GM15510 (cell line): ENCODE data around the gene CA10.

ENCODE experiments used
- POLR2A ChIP-seq: IDR thresholded peaks from 3 replicates; pipeline ENCODE4 v1.6.1; 2011; ENCODE audit warnings: borderline replicate concordance; ENCODE audit not compliant: insufficient read length; ENCODE audit errors: extremely low read depth

The CA10 gene

DNA sequence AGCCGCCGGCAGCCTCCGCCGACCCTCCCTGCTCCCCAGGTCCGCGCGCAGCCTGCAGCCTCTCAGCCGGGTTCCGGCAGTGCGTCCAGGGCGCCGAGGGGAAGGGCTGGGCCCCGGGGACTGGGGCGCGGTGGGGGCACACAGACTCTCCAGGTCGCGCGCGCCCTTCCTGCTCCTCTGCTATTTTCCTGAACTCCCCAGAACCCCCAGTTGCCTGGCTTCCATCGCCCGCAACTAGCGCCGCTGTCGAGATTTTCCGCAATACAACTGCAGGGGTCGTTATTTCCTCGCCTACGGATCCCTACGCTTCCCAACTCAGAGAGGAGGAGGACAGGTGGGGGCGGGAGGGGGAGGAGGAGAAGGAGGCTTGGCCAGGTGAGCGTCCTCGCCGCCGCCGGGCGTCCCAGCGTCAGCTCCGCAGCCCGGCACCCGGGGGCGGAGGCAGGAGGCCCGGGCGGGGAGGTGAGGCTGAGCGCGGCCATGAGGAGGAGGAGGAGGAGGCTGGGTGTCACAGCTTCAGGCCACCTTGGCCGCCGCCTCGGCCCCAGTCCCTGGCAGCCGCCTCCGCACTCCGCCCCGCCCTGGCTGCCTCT is at the start of gene CA10:
Gene CA10, minus strand, starts transcription at position 265 of the 593 bp plus-strand sequence.
- no peak for TF ChIP-seq POLR2A

DNA sequence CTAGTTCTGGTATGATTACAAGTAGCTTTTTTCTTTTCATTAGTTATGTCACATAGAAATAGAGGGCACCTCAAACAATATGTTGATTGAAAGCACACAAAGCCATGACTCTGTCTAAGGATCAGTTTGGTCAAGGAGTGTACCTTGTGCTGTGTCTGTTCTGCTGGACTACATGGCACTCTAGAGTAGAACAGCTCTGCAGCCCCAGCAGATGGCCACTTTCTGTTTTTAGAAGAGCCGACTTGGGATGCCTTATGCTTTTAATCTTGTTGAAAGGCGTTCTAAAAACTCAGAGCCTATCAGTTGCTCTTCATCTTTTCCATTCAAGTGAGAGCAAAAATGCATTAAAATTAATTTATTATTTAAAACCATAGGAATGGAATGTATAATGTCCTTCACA is 49.3 kb upstream of the CA10 start:
- no peak for TF ChIP-seq POLR2A

DNA sequence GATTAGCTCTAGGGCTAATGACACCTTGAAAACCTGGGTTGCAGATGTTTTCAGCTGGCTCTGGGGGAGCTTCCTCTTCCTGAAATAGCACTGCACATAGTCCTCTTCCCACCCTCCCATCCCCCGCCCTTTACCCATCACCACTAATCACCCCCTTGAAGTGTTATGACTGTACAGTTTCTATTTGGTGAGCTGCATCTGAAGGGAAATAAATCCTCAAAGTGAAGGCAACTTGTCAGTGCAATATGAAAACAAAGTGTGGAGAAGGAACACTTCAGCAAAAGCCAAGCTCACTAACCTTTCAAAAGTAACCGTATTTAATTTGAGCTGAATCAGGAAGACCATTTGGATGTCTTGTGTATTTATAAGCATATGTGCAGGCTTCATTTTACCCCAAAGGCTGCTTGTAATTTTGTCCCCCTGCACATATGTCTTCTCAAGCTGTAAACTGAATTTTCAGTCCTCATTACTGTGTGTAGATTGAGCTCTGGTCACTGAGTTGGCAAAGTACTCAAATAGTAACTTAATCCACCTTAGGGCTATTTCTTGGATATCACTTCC is 44.1 kb upstream of the CA10 start:
- TF ChIP-seq POLR2A, result no peak

DNA sequence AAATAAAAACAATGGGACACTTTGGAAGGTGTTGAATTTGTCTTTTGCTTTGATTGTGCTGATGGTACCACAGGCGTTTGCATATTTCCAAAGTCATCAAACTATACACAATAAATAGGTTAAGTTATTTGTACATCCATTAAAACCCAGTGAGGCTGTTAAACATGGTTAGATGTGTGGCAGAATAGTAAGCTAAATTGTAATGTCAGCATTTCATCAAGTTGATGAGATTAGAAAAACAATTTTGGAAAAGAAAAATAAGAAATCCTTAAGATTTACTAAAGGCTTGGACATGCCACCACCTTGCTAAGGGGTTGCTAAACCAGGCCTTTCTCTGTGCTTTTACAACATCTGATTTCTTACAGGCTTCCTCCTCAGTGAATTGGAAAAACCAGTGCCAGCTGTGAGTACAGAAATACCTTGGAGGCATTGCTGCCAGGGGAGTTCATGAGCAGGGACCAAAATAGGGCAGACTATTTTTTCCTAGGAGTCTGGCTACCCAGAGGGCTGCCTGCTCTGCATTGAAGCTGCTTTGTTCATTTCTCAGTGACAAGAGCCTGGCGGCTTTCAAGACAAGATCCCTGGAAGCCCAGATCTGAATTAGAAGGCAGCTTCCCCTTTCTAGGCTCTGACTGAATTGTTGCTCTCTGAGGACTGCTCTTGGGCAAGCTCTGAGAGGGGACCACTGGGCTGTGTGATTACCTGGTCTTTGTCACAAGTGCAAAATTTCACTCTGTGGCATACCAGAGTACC is 43.4 kb upstream of the CA10 start:
- no peak for TF ChIP-seq POLR2A

DNA sequence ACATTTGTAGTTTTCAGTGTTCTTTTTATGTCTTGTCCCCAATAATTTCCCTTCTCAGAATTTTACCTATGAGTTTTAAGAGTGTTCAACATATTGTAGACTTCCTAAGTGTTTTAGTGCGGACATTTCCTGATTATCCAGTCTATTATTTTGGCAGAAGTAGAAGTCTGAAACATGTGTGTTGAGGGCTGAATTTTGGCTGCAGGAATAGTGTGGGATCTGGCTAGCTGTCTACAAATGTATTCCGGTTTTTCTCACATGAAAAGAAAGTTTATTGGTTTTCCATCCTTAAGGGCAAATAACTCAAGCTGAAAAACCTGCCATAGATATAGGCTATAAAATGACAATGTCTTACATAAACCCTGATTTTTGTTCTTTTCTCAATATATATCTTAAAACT is 33.0 kb upstream of the CA10 start:
- no peak for TF ChIP-seq POLR2A

DNA sequence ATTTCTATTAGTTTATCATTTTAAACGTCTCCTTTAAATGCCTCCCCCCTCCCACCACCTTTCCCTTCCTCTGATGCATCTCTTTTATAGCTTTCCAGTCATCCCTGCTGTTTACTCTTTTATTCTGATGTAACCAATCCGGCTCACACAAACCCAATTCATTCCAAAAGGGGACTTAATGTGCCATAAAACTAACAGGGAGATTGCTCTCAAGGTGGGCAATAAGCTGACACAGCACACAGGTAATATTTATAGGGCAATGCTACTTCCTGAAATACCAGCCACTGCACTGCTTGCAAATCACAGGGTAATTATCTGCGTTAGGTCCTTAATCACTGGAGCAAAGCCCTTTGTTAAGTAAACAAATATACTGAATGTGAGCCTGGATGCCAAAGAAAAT is 23.3 kb upstream of the CA10 start:
- TF ChIP-seq POLR2A, result no peak

DNA sequence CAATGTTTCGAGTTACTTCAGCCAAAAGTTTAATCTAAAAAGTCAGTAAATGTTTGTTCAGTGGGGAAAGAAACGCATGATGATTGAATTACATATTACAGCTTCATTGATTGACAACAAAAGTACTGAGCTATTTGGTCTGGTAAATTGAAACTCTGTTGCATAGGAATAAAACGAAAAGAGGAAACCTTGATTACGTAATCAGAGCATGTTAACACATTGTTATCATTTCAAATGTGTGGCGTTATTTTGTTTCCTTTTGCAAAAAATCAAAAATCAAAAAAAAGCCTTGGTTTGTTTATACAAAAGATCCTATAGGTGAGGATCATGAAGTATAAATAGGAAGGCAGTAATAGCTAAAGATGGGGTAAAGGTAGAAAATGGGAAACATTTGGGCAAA is 19.5 kb upstream of the CA10 start:
- no peak for TF ChIP-seq POLR2A

DNA sequence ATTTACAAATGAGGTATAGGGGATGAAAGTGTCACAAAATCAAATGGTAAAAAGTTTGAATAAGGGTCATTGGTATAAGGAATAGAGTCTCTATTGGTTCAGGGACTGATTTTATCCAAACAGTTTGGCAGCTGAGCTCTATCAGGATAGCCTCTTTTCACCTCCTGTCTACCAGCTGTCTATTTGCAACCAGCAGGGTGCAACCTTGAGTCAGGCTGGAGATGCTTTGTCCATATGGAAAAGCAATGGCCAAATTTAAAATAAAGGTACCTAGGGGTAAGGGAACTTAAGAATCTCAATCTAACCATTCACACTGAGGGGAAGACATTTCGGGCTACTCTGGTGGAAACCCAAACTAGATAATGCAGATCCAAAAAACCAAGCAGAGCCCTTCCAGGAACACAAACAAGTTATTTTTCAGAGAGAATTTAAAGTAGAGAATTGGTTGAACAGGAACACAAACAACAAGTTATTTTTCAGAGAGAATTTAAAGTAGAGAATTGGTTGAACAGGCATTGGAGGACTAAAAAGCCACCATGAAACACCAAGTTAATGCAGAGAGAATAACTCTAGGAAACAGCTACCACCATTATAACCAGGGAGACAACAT is 12.6 kb upstream of the CA10 start:
- no peak for TF ChIP-seq POLR2A

DNA sequence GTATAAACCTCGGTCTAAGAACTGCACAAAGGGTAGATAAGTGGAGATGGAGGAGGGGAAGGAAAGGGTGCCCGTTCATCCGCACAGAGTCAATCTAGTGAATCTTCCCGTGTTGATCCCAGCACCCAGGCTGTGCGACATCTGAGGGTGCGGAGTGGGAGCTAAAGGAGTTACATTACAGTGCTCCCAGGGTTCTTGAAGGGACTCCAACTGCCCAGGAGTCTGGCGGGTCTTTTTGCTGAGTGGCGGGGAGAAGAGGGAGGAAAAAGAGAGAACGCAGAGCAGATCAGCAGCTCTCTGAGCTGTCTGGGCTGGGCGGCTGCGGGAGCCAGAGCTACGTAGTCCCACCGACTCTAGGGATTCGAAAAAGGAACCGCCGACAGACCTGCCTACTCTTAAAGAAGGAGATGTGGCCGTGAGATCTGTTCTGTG is 1.6 kb upstream of the CA10 start:
- TF ChIP-seq POLR2A, result no peak

DNA sequence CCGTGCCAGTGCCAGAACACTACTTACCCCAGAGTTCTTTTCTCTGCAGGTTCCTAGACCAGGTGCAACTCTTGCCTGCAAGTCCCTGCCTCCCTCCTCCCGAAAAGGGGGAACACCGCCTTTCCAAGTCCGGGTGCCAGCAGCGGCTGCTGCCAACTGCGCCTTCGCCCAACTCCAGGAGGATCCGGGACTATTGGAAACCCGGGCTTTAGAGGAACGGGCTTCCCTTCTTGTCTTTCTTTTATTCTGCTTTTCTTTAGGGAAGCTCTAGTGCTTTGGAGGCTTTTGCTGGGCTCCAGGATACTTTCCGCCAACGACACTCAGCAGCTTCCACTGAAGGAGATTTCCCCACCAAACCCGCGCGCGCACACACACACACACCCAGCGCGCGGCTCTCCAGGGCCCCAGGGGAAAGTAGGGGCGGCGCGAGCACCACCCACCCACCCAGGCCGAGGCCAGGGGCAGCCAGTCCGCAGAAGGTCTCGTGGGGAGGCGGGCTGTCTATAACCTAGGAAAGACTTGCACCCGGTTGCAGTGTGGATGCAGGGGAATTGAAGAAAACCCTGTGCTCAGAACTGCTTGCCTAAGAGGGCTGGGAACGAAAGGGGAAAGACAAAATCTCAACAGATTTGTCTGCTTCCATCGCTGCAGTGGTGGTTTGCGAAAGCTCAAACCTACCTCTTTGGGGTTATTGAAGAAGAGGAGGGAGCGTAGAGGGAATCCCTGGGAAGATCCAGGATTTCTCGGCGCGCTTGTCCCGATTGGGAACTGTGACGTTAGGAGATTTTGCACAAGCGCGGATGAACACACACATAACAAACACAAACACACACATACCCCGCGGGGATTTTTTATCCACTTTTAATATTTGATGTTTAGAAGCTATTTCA is 977 bp upstream of the CA10 start:
- no peak for TF ChIP-seq POLR2A

DNA sequence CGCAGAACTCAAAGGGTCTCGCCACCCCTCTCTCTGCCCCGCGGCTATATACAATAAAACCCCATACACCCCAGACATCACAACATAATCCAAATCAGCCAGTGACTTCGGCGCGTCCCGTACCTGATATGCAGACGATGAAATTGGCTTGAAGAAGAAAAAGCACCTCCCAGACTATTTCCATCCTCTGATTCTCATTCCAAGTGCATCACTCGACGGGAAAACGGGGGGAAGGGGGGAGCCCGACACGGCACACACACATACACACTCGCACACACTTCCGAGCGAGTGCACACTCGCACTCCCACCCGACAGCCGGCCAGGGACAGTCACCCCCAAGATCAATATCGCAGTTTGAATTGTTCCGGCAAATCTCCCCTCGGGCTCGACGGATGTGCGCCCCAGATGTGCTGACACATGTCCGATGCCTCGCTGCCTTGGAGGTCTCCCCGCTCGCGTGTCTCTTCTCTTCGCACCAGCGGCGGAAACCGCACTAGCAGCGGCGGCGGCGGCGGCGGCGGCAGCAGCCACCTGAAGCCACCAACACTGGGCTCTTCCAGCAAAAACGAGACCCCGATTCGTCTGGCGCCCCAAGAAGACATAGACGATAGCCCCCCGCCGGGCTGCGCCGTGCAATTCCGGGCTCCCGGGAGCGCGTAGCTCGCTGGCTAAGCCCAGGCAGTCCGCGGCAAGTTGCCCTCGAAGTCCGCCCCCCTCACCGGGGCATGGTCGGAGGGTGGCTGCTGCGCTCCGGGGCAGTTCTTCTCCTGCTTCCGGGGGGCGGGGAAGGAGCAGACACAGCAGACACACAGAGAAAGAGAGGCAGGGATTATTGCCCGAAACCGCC is 688 bp downstream of the CA10 start:
- no peak for TF ChIP-seq POLR2A

DNA sequence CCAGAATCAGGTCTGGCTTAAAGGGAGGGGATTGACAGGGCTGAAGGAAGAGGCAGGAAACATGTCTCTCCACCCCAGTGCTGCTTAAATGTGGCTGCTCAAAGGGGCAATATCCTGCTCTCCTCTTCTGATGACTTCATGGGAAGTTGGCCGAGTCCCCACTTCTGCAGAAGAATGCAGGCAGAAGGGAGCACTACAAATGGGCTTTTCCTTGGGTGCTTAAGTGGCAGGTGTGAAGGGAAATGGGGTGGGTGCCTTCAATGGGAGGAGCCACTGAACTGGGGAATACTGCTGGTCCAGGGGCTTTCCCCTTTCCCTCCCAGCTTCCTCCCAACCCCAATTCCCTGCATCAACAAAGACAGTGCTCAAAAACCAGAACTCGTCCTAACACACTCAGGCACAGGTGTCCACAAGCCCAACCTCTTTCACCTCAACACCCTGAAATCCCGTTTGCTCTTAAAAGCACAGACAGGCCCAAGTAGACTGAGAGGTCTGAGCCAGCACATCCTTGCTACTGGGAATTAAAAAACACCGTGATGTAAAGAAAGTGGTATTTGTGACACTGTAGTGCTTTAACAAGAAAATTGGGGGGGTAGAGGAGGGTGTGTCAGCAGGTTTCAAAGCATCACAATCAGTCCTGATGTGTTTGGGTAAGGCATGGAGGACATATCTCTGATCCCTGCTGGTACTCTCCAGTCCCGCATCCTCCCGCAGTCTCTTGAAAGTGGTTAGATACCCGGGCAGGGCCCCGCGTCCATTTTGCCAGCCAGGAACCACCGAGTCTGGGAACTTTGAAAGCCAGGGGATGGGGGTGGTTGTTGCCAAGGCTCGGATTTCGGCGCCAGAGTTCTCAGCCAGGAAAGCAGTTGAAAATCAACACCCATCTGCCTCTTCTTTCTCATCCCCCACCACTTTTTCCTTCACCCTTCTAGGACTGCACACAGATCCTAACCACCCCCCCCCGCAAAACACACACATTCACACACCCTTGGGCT is 1.6 kb downstream of the CA10 start:
- TF ChIP-seq POLR2A, result no peak

DNA sequence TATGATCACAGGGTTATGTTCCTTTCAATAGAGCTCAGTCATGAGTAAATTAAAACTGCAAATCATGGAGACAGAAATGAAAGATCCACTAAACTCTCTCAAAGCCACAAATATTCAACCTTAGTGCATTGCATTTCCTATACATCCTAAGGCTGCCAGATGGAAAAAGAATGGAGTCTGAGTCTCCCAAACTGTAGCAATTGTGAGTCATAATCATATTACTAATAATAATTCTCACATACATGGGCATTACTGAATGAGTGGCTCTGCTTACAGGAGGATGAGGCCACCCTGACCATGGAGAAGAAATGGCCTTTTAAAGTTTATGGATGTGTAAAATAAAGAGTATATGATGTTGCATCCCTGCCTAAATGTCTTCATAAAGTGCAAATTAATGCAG is 3.2 kb downstream of the CA10 start:
- TF ChIP-seq POLR2A, result no peak
